Hepatocyte (in vitro differentiated cells): ENCODE data around the gene CDC14B. TPM values are rescaled to one million over a fixed set of nuclear protein-coding genes. Genes with fewer than 3 reads are reported as not detected.

Source experiments
- DNase-seq: peaks from one replicate; pipeline ENCODE4 v3.0.0-alpha.2; 2016; ENCODE audit warnings: low spot score
- H2AFZ ChIP-seq: fragments of 200-600 bp; sonication (generic); 2 replicates; pipeline ENCODE4 v1.6.0; 2016; ENCODE audit warnings: antibody characterized with exemption, mild to moderate bottlenecking
- H3K27ac ChIP-seq: fragments of 200-600 bp; sonication (generic); 2 replicates; pipeline ENCODE4 v1.5.1; 2016; ENCODE audit warnings: mild to moderate bottlenecking
- H3K27me3 ChIP-seq: fragments of 200-600 bp; sonication (generic); 2 replicates; pipeline ENCODE4 v1.6.1; 2016
- H3K36me3 ChIP-seq: fragments of 200-600 bp; sonication (generic); replicated peaks from 2 replicates; pipeline ENCODE4 v1.5.1; 2016; ENCODE audit warnings: low read depth; ENCODE audit not compliant: insufficient read depth
- H3K4me1 ChIP-seq: fragments of 200-600 bp; sonication (generic); 2 replicates; pipeline ENCODE4 v1.5.1; 2016; ENCODE audit warnings: mild to moderate bottlenecking, moderate library complexity; ENCODE audit not compliant: insufficient read depth
- H3K4me2 ChIP-seq: fragments of 200-600 bp; sonication (generic); 2 replicates; pipeline ENCODE4 v1.6.0; 2016
- H3K4me3 ChIP-seq: fragments of 200-600 bp; sonication (generic); 2 replicates; pipeline ENCODE4 v1.5.1; 2016; ENCODE audit warnings: mild to moderate bottlenecking
- H3K79me2 ChIP-seq: fragments of 200-600 bp; sonication (generic); 2 replicates; pipeline ENCODE4 v1.6.0; 2017; ENCODE audit warnings: mild to moderate bottlenecking
- H3K9me2 ChIP-seq: fragments of 200-600 bp; sonication (generic); replicated peaks from 2 replicates; pipeline ENCODE4 v1.6.0; 2017; ENCODE audit warnings: mild to moderate bottlenecking; ENCODE audit not compliant: insufficient read depth
- H3K9me3 ChIP-seq: fragments of 200-600 bp; sonication (generic); 2 replicates; pipeline ENCODE4 v1.5.1; 2016; ENCODE audit warnings: low read depth, mild to moderate bottlenecking
- H4K20me1 ChIP-seq: fragments of 200-600 bp; sonication (generic); 2 replicates; pipeline ENCODE4 v1.6.0; 2016; ENCODE audit warnings: mild to moderate bottlenecking; ENCODE audit not compliant: insufficient read depth, poor library complexity, severe bottlenecking
- EZH2 ChIP-seq: fragments of 200-600 bp; sonication (generic); IDR thresholded peaks from 2 replicates; pipeline ENCODE4 v1.6.1; 2016; ENCODE audit warnings: antibody characterized with exemption, mild to moderate bottlenecking, borderline replicate concordance
- EZH2phosphoT487 ChIP-seq: fragments of 200-600 bp; sonication (generic); IDR thresholded peaks from one replicate; pipeline ENCODE4 v1.6.1; 2018; ENCODE audit warnings: antibody characterized with exemption, mild to moderate bottlenecking, low read depth, moderate library complexity; ENCODE audit not compliant: unreplicated experiment, severe bottlenecking
- WGBS: methylation state at CpG from one replicate; pipeline ENCODE4 v1.1.6; 2016; ENCODE audit warnings: low lambda C conversion rate; ENCODE audit errors: missing lambda C conversion rate; 5-methylcytosine and 5-hydroxymethylcytosine counted together
- polyA plus RNA-seq: library from polyadenylated mRNA; unstranded; fragments of >200 nt; fragmentation: Nextera tagmentation; extraction: Ambion mirVana; gene quantifications from 2 replicates; pipeline ENCODE4 v1.2.1, GENCODE V29; 2016
- total RNA-seq: library from RNA; depleted of rRNA; stranded (reverse); fragments of >200 nt; gene quantifications from 2 replicates; pipeline ENCODE4 v1.2.3, GENCODE V29; 2014
- TF ChIP-seq, protein P1 (sequence below): fragments of 200-600 bp; sonication (generic); IDR thresholded peaks from 2 replicates; pipeline ENCODE4 v1.5.1; 2016; ENCODE audit warnings: antibody characterized with exemption, mild to moderate bottlenecking; ENCODE audit not compliant: poor library complexity

The CDC14B gene
- total and polyA plus RNA-seq, 2 experiments from 2014 or later = 15.1 to 33.4 TPM

DNA sequence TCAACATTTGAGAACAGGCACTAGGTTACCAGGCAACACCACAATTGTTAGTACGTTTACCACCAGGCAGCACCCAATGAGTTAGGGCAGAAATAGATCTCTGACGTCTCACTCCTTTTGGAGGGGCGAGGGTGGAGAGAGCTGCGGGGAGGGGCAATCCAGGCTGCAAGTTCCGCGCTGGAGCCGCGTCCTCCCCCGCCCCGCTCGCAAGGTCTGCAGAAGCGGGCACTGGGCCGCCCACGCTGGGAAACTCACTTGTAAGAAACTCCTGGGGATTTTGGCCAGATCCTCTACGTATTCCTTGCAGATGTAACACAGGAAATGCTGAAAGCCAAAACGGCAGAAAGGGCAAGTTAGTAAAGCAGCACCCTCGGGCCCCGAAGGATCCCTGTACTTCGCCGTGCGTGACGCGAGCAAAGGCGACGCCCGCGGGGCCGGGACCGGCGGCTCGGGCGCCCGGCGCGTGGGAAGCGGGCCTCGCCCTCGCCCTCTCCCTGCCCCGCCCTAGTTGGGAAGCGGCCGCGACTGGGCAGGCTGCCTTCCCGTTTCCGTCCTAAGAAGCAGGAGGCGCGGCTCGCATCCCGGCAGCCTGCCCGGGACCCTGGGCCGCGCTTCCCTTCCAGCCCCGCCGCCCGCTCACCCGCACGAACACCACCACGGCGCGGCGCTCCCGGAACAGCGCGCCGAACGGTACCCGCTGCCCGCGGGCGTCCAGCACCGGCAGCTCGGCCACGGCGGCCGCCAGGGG lies 35.0 kb upstream of the CDC14B start:
- Histone ChIP-seq H3K27me3 (no peaks in the 10 kb centered on the region), H3K4me3 (peak overlapping the region; percentile 85), H3K4me2 (peak overlapping the region; percentile 81), H3K4me1 (peaks cover 5% of the 10 kb centered on the region), H2AFZ (peak overlapping the region; percentile 79), H3K9me2 (no peaks in the 10 kb centered on the region), H3K79me2 (peaks cover 4% of the 10 kb centered on the region), H3K36me3 (no peaks in the 10 kb centered on the region), H3K9me3 (no peaks in the 10 kb centered on the region), H4K20me1 (no peaks in the 10 kb centered on the region), H3K27ac (peak overlapping the region; percentile 98)
- DNase-seq = peak; percentile 86
- 1% methylated on average over 64 of the region's 74 CpGs for WGBS
- TF ChIP-seq EZH2 (no peak), EZH2phosphoT487 (no peak)
- TF ChIP-seq, protein P1, sequence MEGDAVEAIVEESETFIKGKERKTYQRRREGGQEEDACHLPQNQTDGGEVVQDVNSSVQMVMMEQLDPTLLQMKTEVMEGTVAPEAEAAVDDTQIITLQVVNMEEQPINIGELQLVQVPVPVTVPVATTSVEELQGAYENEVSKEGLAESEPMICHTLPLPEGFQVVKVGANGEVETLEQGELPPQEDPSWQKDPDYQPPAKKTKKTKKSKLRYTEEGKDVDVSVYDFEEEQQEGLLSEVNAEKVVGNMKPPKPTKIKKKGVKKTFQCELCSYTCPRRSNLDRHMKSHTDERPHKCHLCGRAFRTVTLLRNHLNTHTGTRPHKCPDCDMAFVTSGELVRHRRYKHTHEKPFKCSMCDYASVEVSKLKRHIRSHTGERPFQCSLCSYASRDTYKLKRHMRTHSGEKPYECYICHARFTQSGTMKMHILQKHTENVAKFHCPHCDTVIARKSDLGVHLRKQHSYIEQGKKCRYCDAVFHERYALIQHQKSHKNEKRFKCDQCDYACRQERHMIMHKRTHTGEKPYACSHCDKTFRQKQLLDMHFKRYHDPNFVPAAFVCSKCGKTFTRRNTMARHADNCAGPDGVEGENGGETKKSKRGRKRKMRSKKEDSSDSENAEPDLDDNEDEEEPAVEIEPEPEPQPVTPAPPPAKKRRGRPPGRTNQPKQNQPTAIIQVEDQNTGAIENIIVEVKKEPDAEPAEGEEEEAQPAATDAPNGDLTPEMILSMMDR = no peak

- no peaks in the 10 kb centered on the region for H3K9me3 ChIP-seq
- no peaks in the 10 kb centered on the region for H3K36me3 ChIP-seq
- no peak overlapping the region for H2AFZ ChIP-seq
- no peak overlapping the region for H3K27ac ChIP-seq
- no peak overlapping the region for H3K4me3 ChIP-seq
- peaks cover 4% of the 10 kb centered on the region for H3K79me2 ChIP-seq
- no peaks in the 10 kb centered on the region for H3K27me3 ChIP-seq
- no peak for DNase-seq
- H3K4me1 ChIP-seq = peaks cover 5% of the 10 kb centered on the region
- TF ChIP-seq, protein P1 = peak; percentile 55
- no peak for TF ChIP-seq EZH2
- H3K4me2 ChIP-seq = no peak overlapping the region
- no peaks in the 10 kb centered on the region for H3K9me2 ChIP-seq
- no peaks in the 10 kb centered on the region for H4K20me1 ChIP-seq
These were observed 32.0 kb upstream of the CDC14B start for GRCh38 chr9:96651626-96652025.

DNA sequence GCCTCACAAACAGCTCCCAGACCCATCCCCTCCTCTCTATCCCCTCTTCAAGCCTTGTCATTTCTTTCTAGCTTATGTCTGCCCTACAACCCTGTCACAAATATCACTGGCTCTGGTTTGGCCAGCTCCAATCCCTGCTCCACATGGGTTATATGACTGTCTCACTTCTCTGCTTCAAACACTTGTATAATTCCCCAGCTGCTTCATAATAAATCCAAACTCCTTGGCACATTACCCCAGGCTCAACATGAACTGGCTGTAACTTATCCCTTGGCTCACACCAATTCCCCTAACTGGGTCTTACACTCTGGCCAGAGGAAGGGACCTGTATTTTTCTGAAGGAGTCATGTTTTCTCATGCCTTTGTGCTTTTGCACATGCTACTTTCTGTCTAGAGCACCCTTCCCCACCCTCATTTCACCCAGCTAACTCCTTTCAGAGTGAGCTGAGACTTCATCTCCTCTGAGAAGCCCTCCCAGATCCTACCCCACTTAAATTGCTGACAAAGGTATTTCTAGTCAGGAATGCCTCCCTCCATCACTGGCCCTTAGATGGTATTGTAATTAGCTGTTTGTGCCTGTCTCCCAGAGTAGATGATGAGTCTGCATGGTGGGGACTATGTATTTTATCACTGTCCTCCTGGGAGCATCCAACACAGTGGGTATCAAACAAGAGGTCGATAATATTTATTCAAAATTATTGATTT lies 30.1 kb upstream of the CDC14B start:
- no peaks in the 10 kb centered on the region for H3K36me3 ChIP-seq
- H2AFZ ChIP-seq = no peak overlapping the region
- H3K27ac ChIP-seq = no peak overlapping the region
- no peaks in the 10 kb centered on the region for H4K20me1 ChIP-seq
- no peaks in the 10 kb centered on the region for H3K4me1 ChIP-seq
- H3K9me2 ChIP-seq = no peaks in the 10 kb centered on the region
- peaks cover 4% of the 10 kb centered on the region for H3K79me2 ChIP-seq
- no peak for DNase-seq
- H3K4me2 ChIP-seq = no peak overlapping the region
- TF ChIP-seq EZH2phosphoT487 (no peak), EZH2 (no peak)
- TF ChIP-seq, protein P1 = no peak
- no peaks in the 10 kb centered on the region for H3K9me3 ChIP-seq
- 92% methylated on average over 1 of the region's 1 CpG for WGBS
- H3K4me3 ChIP-seq = no peak overlapping the region
- H3K27me3 ChIP-seq = no peaks in the 10 kb centered on the region
